GM12891 (cell line): ENCODE data around the gene P4HB.

Experiments used
- POLR2A ChIP-seq: IDR thresholded peaks from 2 replicates; pipeline ENCODE4 v1.6.1; 2011; ENCODE audit warnings: low read depth, low read length, control low read depth
- TAF1 ChIP-seq: IDR thresholded peaks from 2 replicates; pipeline ENCODE4 v1.6.1; 2011; ENCODE audit warnings: low read depth, low read length, control low read depth

DNA sequence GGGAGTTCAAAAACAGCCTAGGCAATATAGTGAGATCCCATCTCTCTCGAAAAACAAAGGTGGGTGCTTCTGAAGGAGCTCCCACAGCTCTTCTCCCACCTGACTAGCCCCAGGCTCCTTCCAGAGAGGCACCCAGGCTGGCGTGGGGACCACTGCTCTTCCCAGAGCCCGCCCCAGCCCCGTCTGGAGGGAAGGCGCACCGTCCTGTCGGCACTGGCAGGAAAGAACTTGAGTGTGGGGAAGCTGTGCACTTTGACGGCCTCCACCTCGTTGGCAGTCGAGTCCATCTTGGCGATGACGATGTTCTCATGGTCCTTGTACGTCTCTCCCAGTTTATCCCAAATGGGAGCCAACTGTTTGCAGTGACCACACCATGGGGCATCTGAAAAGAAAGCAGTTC is 15.0 kb downstream of the P4HB start:
- no peak for TF ChIP-seq TAF1
- no peak for TF ChIP-seq POLR2A
